A673 (cell line): ENCODE results near the gene ALDH8A1. TPM values are rescaled to one million over a fixed set of nuclear protein-coding genes. Genes with fewer than 3 reads are reported as not detected.

Experiments
- BruUV-seq: library from RNA; stranded (reverse); fragments of 400-500 nt; replicated peaks from 2 replicates; lab custom pipeline; 2021; lab: Mats Ljungman, UMichigan
- CTCF ChIA-PET: fragments of 300-600 bp; sonication (Branson Sonifier 250); formaldehyde crosslinking; loops from one replicate; lab custom pipeline; 2022; ENCODE audit warnings: antibody characterized with exemption; lab: Charles Lee
- POLR2A ChIA-PET: fragments of 300-600 bp; sonication (Branson Sonifier 250); formaldehyde crosslinking; loops from one replicate; lab custom pipeline; 2022; ENCODE audit warnings: antibody characterized with exemption; ENCODE audit not compliant: low non-redundant PET; lab: Charles Lee
- DNase-seq: peaks from one replicate; pipeline ENCODE4 v3.0.0-alpha.2; 2015; ENCODE audit warnings: low spot score
- H3K27ac ChIP-seq: fragments of 200-600 bp; sonication (generic); 2 replicates; pipeline ENCODE4 v1.5.1; 2016; ENCODE audit warnings: mixed run types, low read depth, mild to moderate bottlenecking, mixed read lengths, antibody characterized with exemption, low read length; ENCODE audit not compliant: poor library complexity, severe bottlenecking
- H3K27me3 ChIP-seq: fragments of 200-600 bp; sonication (generic); replicated peaks from 2 replicates; pipeline ENCODE4 v1.6.1; 2017; ENCODE audit warnings: mixed run types, low read depth, mild to moderate bottlenecking, mixed read lengths, antibody characterized with exemption, low read length; ENCODE audit not compliant: insufficient read depth, poor library complexity
- H3K36me3 ChIP-seq: fragments of 200-600 bp; sonication (generic); 2 replicates; pipeline ENCODE4 v1.6.1; 2016; ENCODE audit warnings: mixed run types, mild to moderate bottlenecking, mixed read lengths, antibody characterized with exemption, low read length; ENCODE audit not compliant: insufficient read depth, poor library complexity, severe bottlenecking
- H3K4me1 ChIP-seq: fragments of 200-600 bp; sonication (generic); 2 replicates; pipeline ENCODE4 v1.6.1; 2017; ENCODE audit warnings: mixed run types, mild to moderate bottlenecking, mixed read lengths, antibody characterized with exemption, low read length; ENCODE audit not compliant: insufficient read depth, poor library complexity, severe bottlenecking
- H3K4me3 ChIP-seq: fragments of 200-600 bp; sonication (generic); 2 replicates; pipeline ENCODE4 v1.5.1; 2016; ENCODE audit warnings: low read depth, mixed run types, mild to moderate bottlenecking, mixed read lengths, low read length; ENCODE audit not compliant: poor library complexity, severe bottlenecking
- H3K9me3 ChIP-seq: fragments of 200-600 bp; sonication (generic); 2 replicates; pipeline ENCODE4 v1.6.1; 2016; ENCODE audit warnings: mixed run types, low read depth, mild to moderate bottlenecking, mixed read lengths, antibody characterized with exemption, low read length; ENCODE audit not compliant: poor library complexity, severe bottlenecking
- EZH2 ChIP-seq: fragments of 200-600 bp; sonication (generic); IDR thresholded peaks from 2 replicates; pipeline ENCODE4 v1.6.1; 2017; ENCODE audit warnings: borderline replicate concordance, low read depth, mild to moderate bottlenecking, mixed read lengths, antibody characterized with exemption, low read length; ENCODE audit not compliant: poor library complexity, severe bottlenecking
- intact Hi-C: fragments of 100-400 bp; cut with micrococcal nuclease; formaldehyde crosslinking; loops from one replicate; pipeline ENCODE4 v1.10.0; 2022; ENCODE audit not compliant: unreplicated experiment
- total RNA-seq: library from RNA; stranded (reverse); gene quantifications from 2 replicates; pipeline ENCODE4 v1.2.3, GENCODE V29; 2021
- TF ChIP-seq, protein P1 (sequence below): fragments of 300-800, 200-600 bp; sonication (generic); conservative IDR thresholded peaks from 2 replicates; pipeline ENCODE4 v1.5.1; 2017; ENCODE audit warnings: low read depth, mild to moderate bottlenecking, antibody characterized with exemption, low read length, moderate library complexity, mixed read lengths

The ALDH8A1 gene
- total RNA-seq, 1 experiment from 2014 or later, result 0.45 TPM

DNA sequence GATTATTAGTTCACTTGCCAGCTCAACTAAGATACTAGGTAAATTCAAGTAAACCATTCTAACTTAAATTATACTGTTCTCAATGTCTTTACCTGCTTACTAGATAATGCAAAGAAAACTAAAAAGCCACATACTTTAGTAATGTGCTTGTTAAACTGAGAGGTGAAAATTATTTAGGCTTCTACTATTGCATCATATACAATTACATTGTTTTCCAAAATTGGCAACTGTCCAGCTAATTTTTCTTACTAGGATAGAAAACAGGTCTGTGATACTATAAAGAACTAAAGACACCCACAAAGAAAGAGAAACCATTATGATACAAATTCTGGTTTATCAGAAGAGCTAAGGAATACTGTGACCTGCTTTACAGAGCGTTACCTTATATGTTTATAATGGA lies 45.6 kb upstream of the ALDH8A1 start:
- intact Hi-C loops, result no loop called here
- H3K36me3 ChIP-seq, result peaks cover 28% of the 10 kb centered on the region
- H3K4me3 ChIP-seq, result no peak overlapping the region
- TF ChIP-seq EZH2, result no peak
- TF ChIP-seq, protein P1, sequence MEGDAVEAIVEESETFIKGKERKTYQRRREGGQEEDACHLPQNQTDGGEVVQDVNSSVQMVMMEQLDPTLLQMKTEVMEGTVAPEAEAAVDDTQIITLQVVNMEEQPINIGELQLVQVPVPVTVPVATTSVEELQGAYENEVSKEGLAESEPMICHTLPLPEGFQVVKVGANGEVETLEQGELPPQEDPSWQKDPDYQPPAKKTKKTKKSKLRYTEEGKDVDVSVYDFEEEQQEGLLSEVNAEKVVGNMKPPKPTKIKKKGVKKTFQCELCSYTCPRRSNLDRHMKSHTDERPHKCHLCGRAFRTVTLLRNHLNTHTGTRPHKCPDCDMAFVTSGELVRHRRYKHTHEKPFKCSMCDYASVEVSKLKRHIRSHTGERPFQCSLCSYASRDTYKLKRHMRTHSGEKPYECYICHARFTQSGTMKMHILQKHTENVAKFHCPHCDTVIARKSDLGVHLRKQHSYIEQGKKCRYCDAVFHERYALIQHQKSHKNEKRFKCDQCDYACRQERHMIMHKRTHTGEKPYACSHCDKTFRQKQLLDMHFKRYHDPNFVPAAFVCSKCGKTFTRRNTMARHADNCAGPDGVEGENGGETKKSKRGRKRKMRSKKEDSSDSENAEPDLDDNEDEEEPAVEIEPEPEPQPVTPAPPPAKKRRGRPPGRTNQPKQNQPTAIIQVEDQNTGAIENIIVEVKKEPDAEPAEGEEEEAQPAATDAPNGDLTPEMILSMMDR, result no peak
- POLR2A ChIA-PET, result no interaction called here
- no peaks in the 10 kb centered on the region for H3K4me1 ChIP-seq
- no TSS peak for BruUV-seq
- CTCF ChIA-PET, result no interaction called here
- no peaks in the 10 kb centered on the region for H3K9me3 ChIP-seq
- DNase-seq, result no peak
- H3K27me3 ChIP-seq, result no peaks in the 10 kb centered on the region
- no peak overlapping the region for H3K27ac ChIP-seq

DNA sequence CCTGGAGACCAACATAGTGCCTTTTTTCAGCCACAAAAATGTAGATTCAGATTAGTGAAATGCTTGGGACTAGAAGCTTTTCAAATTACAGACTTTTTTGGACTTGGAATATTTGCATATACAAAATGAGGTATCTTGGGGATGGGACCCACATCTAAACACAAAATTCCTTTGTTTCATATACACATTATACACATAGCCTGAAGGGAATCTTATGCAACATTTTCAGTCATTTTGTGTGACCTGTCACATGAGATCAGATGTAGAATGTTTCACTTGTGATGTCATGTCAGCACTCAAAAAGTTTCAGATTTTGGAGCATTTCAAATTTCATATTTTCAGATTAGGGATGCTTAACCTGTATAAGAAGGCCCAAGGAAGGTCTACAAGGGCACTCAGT lies 44.5 kb upstream of the ALDH8A1 start:
- H3K36me3 ChIP-seq, result peaks cover 28% of the 10 kb centered on the region
- no TSS peak for BruUV-seq
- H3K4me3 ChIP-seq, result no peak overlapping the region
- H3K9me3 ChIP-seq, result no peaks in the 10 kb centered on the region
- POLR2A ChIA-PET, result interaction anchor here (0.5 kb wide), 1 partner anchor 10 kb away, joined by 3 read pairs; no protein-coding TSS in a partner anchor
- H3K27ac ChIP-seq, result no peak overlapping the region
- TF ChIP-seq, protein P1, result no peak
- TF ChIP-seq EZH2, result no peak
- intact Hi-C loops, result no loop called here
- DNase-seq, result no peak
- H3K4me1 ChIP-seq, result no peaks in the 10 kb centered on the region
- CTCF ChIA-PET, result no interaction called here
- no peaks in the 10 kb centered on the region for H3K27me3 ChIP-seq

DNA sequence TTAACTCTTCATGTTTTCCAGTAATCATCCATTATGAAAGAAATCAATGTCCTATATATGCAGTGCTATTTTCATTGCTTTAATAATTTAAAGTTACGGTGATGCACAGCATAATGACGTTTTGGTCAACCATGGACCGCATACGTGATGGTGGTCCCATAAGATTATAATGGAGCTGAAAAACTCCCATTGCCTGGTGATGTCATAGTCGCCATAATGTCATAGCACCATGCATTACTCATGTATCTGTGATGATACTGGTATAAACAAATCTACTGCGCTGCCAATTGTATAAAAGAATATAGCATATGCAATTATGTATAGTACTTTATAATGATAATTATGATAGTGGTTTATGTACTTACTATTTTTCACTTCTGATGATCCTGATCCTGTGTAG lies 42.3 kb upstream of the ALDH8A1 start:
- TF ChIP-seq EZH2, result no peak
- TF ChIP-seq, protein P1, result no peak
- no TSS peak for BruUV-seq
- H3K36me3 ChIP-seq, result peaks cover 28% of the 10 kb centered on the region
- DNase-seq, result no peak
- ChIA-PET POLR2A (no interaction called here), CTCF (no interaction called here)
- H3K4me1 ChIP-seq, result no peaks in the 10 kb centered on the region
- H3K27ac ChIP-seq, result no peak overlapping the region
- no peak overlapping the region for H3K4me3 ChIP-seq
- no peaks in the 10 kb centered on the region for H3K27me3 ChIP-seq
- intact Hi-C loops, result no loop called here
- H3K9me3 ChIP-seq, result no peaks in the 10 kb centered on the region
